Adrenal gland (tissue), 5 donors: ENCODE data around the gene MTAP.

ENCODE experiments used
- POLR2A ChIP-seq, 2 donors: fragments of 450-650 bp; IDR thresholded peaks; one replicate each; pipeline ENCODE4 v1.6.1; 2017; ENCODE audit warnings: antibody characterized with exemption in 2 of 2, mild to moderate bottlenecking in 2 of 2, moderate library complexity in 1 of 2
- TF ChIP-seq, protein P1 (sequence below), 6 experiments: fragments of 450-650 bp in 4 of 6; fragments of 200-600 bp in 2 of 6; sonication (generic) in 1 of 6; IDR thresholded peaks; 1 replicate in 5 of 6; 2 replicates in 1 of 6; pipeline versions ENCODE4 v1.5.1 to v1.8.0; 2016 to 2021; ENCODE audit warnings: antibody characterized with exemption in 6 of 6, mild to moderate bottlenecking in 2 of 6, moderate library complexity in 1 of 6
- donor health status: DM: no; HTN: no; CAD: no.

DNA sequence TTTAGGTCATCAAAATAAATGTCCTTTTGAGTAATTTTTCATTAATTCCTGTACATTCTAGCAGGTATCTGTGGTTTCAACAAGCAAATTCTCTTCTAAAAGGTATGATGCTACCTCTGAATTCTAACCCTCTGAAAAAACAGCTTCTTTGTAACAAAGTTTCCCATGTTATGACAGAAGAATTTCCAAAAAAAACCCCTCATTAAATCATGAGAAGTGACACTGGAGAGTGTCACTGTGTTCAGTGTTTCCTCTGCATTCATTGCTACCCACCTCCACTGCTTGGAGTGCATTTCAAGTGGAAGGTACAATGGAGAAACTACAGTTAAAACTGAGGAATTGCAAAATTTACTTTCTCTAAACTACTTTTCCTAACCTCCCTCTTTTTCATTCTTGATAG lies 181.7 kb downstream of the MTAP start:
- no peak for TF ChIP-seq POLR2A (IDR thresholded peaks at IDR 0.05)
- TF ChIP-seq, protein P1, sequence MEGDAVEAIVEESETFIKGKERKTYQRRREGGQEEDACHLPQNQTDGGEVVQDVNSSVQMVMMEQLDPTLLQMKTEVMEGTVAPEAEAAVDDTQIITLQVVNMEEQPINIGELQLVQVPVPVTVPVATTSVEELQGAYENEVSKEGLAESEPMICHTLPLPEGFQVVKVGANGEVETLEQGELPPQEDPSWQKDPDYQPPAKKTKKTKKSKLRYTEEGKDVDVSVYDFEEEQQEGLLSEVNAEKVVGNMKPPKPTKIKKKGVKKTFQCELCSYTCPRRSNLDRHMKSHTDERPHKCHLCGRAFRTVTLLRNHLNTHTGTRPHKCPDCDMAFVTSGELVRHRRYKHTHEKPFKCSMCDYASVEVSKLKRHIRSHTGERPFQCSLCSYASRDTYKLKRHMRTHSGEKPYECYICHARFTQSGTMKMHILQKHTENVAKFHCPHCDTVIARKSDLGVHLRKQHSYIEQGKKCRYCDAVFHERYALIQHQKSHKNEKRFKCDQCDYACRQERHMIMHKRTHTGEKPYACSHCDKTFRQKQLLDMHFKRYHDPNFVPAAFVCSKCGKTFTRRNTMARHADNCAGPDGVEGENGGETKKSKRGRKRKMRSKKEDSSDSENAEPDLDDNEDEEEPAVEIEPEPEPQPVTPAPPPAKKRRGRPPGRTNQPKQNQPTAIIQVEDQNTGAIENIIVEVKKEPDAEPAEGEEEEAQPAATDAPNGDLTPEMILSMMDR (IDR thresholded peaks at IDR 0.05): no peak
